Gastrocnemius medialis (tissue), 4 donors: ENCODE results near the gene PKP4. TPM values are rescaled to one million over a fixed set of nuclear protein-coding genes. Genes with fewer than 3 reads are reported as not detected.
A peak's percentile ranks its signal among the peaks of the same experiment; 100 is the strongest.

Source experiments
- ATAC-seq, 2 donors: fragments of 150-250 bp; one replicate each; pipeline ENCODE4 v1.9.1; 2016
- DNase-seq, 2 donors: peaks; one replicate each; pipeline ENCODE4 v3.0.0-alpha.2; 2019
- H3K27ac ChIP-seq, 4 donors: fragments of 200-600 bp; sonication (generic); 1 replicate in 1 of 4; 2 replicates in 3 of 4; pipeline ENCODE4 v1.5.1; 2016 to 2018; ENCODE audit warnings: mild to moderate bottlenecking in 2 of 4, moderate library complexity in 1 of 4
- H3K27me3 ChIP-seq, 3 donors: fragments of 200-600 bp; sonication (generic) in 2 of 3; 1 replicate in 1 of 3; 2 replicates in 2 of 3; pipeline versions ENCODE4 v1.5.1 to v1.6.0; 2016 to 2019; ENCODE audit warnings: mild to moderate bottlenecking in 1 of 3, moderate library complexity in 1 of 3
- H3K36me3 ChIP-seq, 2 donors: fragments of 200-600 bp; sonication (generic) in 1 of 2; one replicate each; pipeline ENCODE4 v1.5.1; 2017 to 2018
- H3K4me1 ChIP-seq, 2 donors: fragments of 200-600 bp; sonication (generic) in 1 of 2; one replicate each; pipeline ENCODE4 v1.5.1; 2016 to 2017; ENCODE audit warnings: mild to moderate bottlenecking in 2 of 2
- H3K4me3 ChIP-seq, 4 donors: fragments of 200-600 bp; sonication (generic) in 3 of 4; 1 replicate in 1 of 4; 2 replicates in 3 of 4; pipeline ENCODE4 v1.5.1; 2016 to 2019; ENCODE audit warnings: mild to moderate bottlenecking in 2 of 4
- H3K9me3 ChIP-seq, 3 donors: fragments of 200-600 bp; sonication (generic) in 2 of 3; 1 replicate in 1 of 3; 2 replicates in 2 of 3; pipeline ENCODE4 v1.5.1; 2016 to 2019
- POLR2A ChIP-seq, 2 donors: fragments of 450-650 bp; IDR thresholded peaks; one replicate each; pipeline ENCODE4 v1.6.1; 2017; ENCODE audit warnings: antibody characterized with exemption in 2 of 2, mild to moderate bottlenecking in 2 of 2, moderate library complexity in 2 of 2
- in situ Hi-C, 4 donors: fragments of 200-750 bp; cut with MboI; loops; one replicate each; pipeline versions ENCODE4 v1.15.0 to v1.8.0; 2017; ENCODE audit warnings: low sequenced_read_pairs in 4 of 4
- intact Hi-C: fragments of 100-400 bp; cut with DNase I; formaldehyde crosslinking; loops from one replicate; pipeline ENCODE4 v1.15.1; 2023; ENCODE audit warnings: low total_unique reads
- total RNA-seq, 4 donors: library from RNA; depleted of rRNA; stranded (reverse); fragments of >200 nt; gene quantifications; one replicate each; pipeline versions ENCODE4 v1.1.0 to v1.2.3, GENCODE V29; 2016
- TF ChIP-seq, protein P1 (sequence below), 5 experiments: fragments of 450-650 bp in 3 of 5; fragments of 200-600 bp in 2 of 5; sonication (generic) in 2 of 5; IDR thresholded peaks in 4 of 5; conservative IDR thresholded peaks in 1 of 5; 1 replicate in 4 of 5; 2 replicates in 1 of 5; pipeline ENCODE4 v1.5.1; 2016 to 2019; ENCODE audit warnings: antibody characterized with exemption in 5 of 5, mild to moderate bottlenecking in 3 of 5, moderate library complexity in 3 of 5

Gene PKP4
- total RNA-seq, 4 donors from 2014 or later = 15.3 to 36.0 (median 25.6) TPM

DNA sequence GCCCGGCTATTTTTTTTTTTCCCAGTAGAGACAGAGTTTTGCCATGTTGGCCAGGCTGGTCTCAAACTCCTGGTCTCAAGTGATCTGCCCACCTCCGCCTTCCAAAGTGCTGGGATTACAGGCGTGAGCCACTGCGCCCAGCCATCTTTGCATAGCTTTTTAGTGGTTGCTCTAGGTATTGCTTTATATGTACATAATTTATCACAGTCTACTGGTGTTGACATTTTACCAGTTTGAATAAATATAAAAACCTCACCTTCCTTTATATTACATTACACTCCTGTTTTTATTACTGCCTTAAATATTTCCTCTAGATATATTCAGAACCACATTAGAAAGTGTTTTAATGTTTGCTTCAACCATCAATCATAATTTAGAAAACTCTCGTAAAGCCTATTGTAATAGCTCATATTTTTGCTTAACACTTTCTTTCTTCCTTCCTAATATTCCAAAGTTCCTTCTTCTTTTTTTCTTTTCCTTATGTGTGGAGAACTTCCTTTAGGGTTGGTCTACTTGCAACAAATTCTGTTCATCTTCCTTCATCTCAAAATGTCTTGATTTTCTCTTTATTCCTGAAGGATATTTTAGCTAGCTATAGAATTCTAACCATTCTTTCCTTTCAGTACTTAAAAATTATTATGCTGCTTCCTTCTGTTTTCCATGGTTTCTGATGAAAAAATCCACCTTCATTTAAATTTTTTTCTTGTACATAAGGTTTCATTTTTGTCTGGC is 256.2 kb downstream of the PKP4 start:
- Histone ChIP-seq H3K27me3 (no peaks in the 10 kb centered on the region), H3K9me3 (no peaks in the 10 kb centered on the region), H3K4me1 (no peaks in the 10 kb centered on the region), H3K27ac (no peak overlapping the region), H3K36me3 (no peaks in the 10 kb centered on the region), H3K4me3 (no peak overlapping the region)
- no peak for ATAC-seq
- intact Hi-C loops = no loop called here
- no peak for DNase-seq
- TF ChIP-seq, protein P1, sequence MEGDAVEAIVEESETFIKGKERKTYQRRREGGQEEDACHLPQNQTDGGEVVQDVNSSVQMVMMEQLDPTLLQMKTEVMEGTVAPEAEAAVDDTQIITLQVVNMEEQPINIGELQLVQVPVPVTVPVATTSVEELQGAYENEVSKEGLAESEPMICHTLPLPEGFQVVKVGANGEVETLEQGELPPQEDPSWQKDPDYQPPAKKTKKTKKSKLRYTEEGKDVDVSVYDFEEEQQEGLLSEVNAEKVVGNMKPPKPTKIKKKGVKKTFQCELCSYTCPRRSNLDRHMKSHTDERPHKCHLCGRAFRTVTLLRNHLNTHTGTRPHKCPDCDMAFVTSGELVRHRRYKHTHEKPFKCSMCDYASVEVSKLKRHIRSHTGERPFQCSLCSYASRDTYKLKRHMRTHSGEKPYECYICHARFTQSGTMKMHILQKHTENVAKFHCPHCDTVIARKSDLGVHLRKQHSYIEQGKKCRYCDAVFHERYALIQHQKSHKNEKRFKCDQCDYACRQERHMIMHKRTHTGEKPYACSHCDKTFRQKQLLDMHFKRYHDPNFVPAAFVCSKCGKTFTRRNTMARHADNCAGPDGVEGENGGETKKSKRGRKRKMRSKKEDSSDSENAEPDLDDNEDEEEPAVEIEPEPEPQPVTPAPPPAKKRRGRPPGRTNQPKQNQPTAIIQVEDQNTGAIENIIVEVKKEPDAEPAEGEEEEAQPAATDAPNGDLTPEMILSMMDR (IDR thresholded peaks at IDR 0.05 in 4 of 5, conservative IDR thresholded peaks at IDR 0.05 in 1 of 5) = no peak
- no peak for TF ChIP-seq POLR2A (IDR thresholded peaks at IDR 0.05)
- in situ Hi-C loops = no loop called here

- DNase-seq (no peak), ATAC-seq (no peak)
- H3K36me3 ChIP-seq = no peaks in the 10 kb centered on the region
- H3K4me1 ChIP-seq = no peaks in the 10 kb centered on the region
- H3K4me3 ChIP-seq = no peak overlapping the region
- intact Hi-C loops (no loop called here), in situ Hi-C loops (no loop called here)
- no peak overlapping the region for H3K27ac ChIP-seq
- H3K9me3 ChIP-seq = no peaks in the 10 kb centered on the region
- no peaks in the 10 kb centered on the region for H3K27me3 ChIP-seq
- TF ChIP-seq, protein P1 (IDR thresholded peaks at IDR 0.05 in 4 of 5, conservative IDR thresholded peaks at IDR 0.05 in 1 of 5) = no peak
- no peak for TF ChIP-seq POLR2A (IDR thresholded peaks at IDR 0.05)
Observed at GRCh38 chr2:158713523-158714138, 256.9 kb downstream of the PKP4 start.

GRCh38 chr2:158714420-158714819 is 257.7 kb downstream of the PKP4 start:
- intact Hi-C loops = no loop called here
- no peaks in the 10 kb centered on the region for H3K4me1 ChIP-seq

DNA sequence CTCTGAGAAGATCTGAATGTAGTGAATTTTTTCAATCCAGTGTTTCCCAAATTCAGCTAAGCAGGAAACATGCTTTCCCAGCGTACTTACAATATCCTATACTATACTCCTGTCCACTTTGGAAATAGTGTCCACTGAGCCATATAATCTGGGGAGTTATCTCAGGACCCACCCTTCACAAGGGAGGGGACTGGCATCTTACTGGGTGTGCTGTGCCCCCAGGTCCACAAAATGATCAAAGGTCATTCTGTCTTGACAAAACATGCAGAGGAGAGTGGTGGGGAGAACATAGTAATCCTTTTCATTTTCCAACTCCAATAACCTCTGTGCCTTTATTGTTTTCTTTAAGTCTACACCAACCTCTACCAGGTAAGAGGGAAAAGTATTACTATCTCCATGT is 258.6 kb downstream of the PKP4 start:
- Histone ChIP-seq H3K4me3 (no peak overlapping the region), H3K9me3 (no peaks in the 10 kb centered on the region), H3K4me1 (no peaks in the 10 kb centered on the region), H3K27ac (peak overlapping the region in 3 of 4 donors; percentile 58 to 72 (median 71)), H3K27me3 (no peaks in the 10 kb centered on the region), H3K36me3 (no peaks in the 10 kb centered on the region)
- DNase-seq (no peak), ATAC-seq (no peak)
- in situ Hi-C loops = no loop called here
- no peak for TF ChIP-seq POLR2A (IDR thresholded peaks at IDR 0.05)
- TF ChIP-seq, protein P1 (IDR thresholded peaks at IDR 0.05 in 4 of 5, conservative IDR thresholded peaks at IDR 0.05 in 1 of 5) = no peak
- intact Hi-C loops = no loop called here

More at GRCh38 chr2:158714420-158714819, 257.7 kb downstream of the PKP4 start:
- DNase-seq (no peak), ATAC-seq (no peak)
- Histone ChIP-seq H3K27ac (peak overlapping the region in 1 of 4 donors; percentile 72), H3K27me3 (no peaks in the 10 kb centered on the region), H3K4me3 (no peak overlapping the region), H3K9me3 (no peaks in the 10 kb centered on the region), H3K36me3 (no peaks in the 10 kb centered on the region)
- no peak for TF ChIP-seq POLR2A (IDR thresholded peaks at IDR 0.05)
- TF ChIP-seq, protein P1 (IDR thresholded peaks at IDR 0.05 in 4 of 5, conservative IDR thresholded peaks at IDR 0.05 in 1 of 5) = no peak
- in situ Hi-C loops = no loop called here
